CD14-positive monocyte (primary cell): Measurements from ENCODE around the gene PLXNB1. TPM values are rescaled to one million over a fixed set of nuclear protein-coding genes. Genes with fewer than 3 reads are reported as not detected.

Experiments
- DNase-seq, 3 donors: peaks; one replicate each; pipeline ENCODE4 v3.0.0-alpha.2; 2011 to 2022
- H2AFZ ChIP-seq: 2 replicates; pipeline ENCODE4 v1.6.0; 2012; ENCODE audit warnings: mild to moderate bottlenecking, low read depth, low read length, inconsistent platforms; ENCODE audit not compliant: insufficient read depth, poor library complexity, severe bottlenecking
- H3K27ac ChIP-seq, 2 donors: 1 replicate in 1 of 2; 2 replicates in 1 of 2; pipeline ENCODE4 v1.5.1; 2012 to 2013; ENCODE audit warnings: low read length in 2 of 2, control low read depth in 1 of 2, inconsistent platforms in 1 of 2, low read depth in 1 of 2, mild to moderate bottlenecking in 1 of 2
- H3K27me3 ChIP-seq, 2 donors: one replicate each; pipeline versions ENCODE4 v1.6.0 to v1.6.1; 2011 to 2013; ENCODE audit warnings: low read length in 2 of 2; ENCODE audit not compliant: control insufficient read depth in 2 of 2, insufficient read depth in 2 of 2
- H3K36me3 ChIP-seq, 2 donors: replicated peaks in 1 of 2; 1 replicate in 1 of 2; 2 replicates in 1 of 2; pipeline versions ENCODE4 v1.5.1 to v1.6.1; 2012 to 2013; ENCODE audit warnings: low read length in 2 of 2, control low read depth in 1 of 2, inconsistent platforms in 1 of 2, mild to moderate bottlenecking in 1 of 2; ENCODE audit not compliant: insufficient read depth in 2 of 2, control insufficient read depth in 1 of 2
- H3K4me1 ChIP-seq, 2 donors: 1 replicate in 1 of 2; 2 replicates in 1 of 2; pipeline versions ENCODE4 v1.5.1 to v1.6.1; 2012 to 2013; ENCODE audit warnings: low read length in 2 of 2, control low read depth in 1 of 2, inconsistent platforms in 1 of 2, mild to moderate bottlenecking in 1 of 2, moderate library complexity in 1 of 2; ENCODE audit not compliant: insufficient read depth in 2 of 2, control insufficient read depth in 1 of 2
- H3K4me2 ChIP-seq: replicated peaks from 2 replicates; pipeline ENCODE3; 2012; ENCODE audit warnings: low read length, moderate library complexity, mild to moderate bottlenecking; ENCODE audit not compliant: poor library complexity, severe bottlenecking; ENCODE audit errors: extremely low read depth
- H3K4me3 ChIP-seq, 3 experiments: fragments of 200-600 bp in 1 of 3; sonication (generic) in 1 of 3; replicated peaks in 1 of 3; 1 replicate in 2 of 3; 2 replicates in 1 of 3; pipeline ENCODE4 v1.5.1; 2011 to 2013; ENCODE audit warnings: low read length in 3 of 3, mild to moderate bottlenecking in 3 of 3, control low read depth in 2 of 3, low read depth in 2 of 3, inconsistent platforms in 1 of 3, moderate library complexity in 1 of 3
- H3K79me2 ChIP-seq: 2 replicates; pipeline ENCODE4 v1.6.0; 2012; ENCODE audit warnings: mild to moderate bottlenecking, control low read depth, inconsistent platforms, low read length, moderate library complexity; ENCODE audit not compliant: insufficient read depth
- H3K9ac ChIP-seq: 2 replicates; pipeline ENCODE4 v1.6.0; 2017; ENCODE audit warnings: low read length, mild to moderate bottlenecking; ENCODE audit not compliant: insufficient read depth, poor library complexity, severe bottlenecking
- H3K9me3 ChIP-seq, 2 donors: replicated peaks in 1 of 2; 1 replicate in 1 of 2; 2 replicates in 1 of 2; pipeline versions ENCODE4 v1.5.1 to v1.6.1; 2012 to 2013; ENCODE audit warnings: low read length in 2 of 2, control low read depth in 1 of 2; ENCODE audit not compliant: control insufficient read depth in 1 of 2, insufficient read depth in 1 of 2
- H4K20me1 ChIP-seq: 2 replicates; pipeline ENCODE4 v1.6.0; 2012; ENCODE audit warnings: mild to moderate bottlenecking, low read length, control low read depth, moderate library complexity; ENCODE audit not compliant: insufficient read depth
- H3K27ac Mint-ChIP-seq, 7 donors: one replicate each; pipeline ENCODE4 v1.8.0; 2020; ENCODE audit warnings: mild to moderate bottlenecking in 7 of 7, mixed read lengths in 7 of 7, moderate library complexity in 6 of 7, inconsistent platforms in 2 of 7
- H3K27me3 Mint-ChIP-seq, 3 donors: one replicate each; pipeline ENCODE4 v1.8.0; 2021 to 2022; ENCODE audit warnings: low read depth in 3 of 3, mild to moderate bottlenecking in 3 of 3, mixed read lengths in 3 of 3, moderate library complexity in 3 of 3, inconsistent platforms in 1 of 3
- H3K36me3 Mint-ChIP-seq, 2 donors: one replicate each; pipeline ENCODE4 v1.8.0; 2020; ENCODE audit warnings: mixed read lengths in 2 of 2, inconsistent platforms in 1 of 2, mild to moderate bottlenecking in 1 of 2
- H3K4me1 Mint-ChIP-seq: one replicate; pipeline ENCODE4 v1.8.0; 2020; ENCODE audit warnings: mild to moderate bottlenecking, mixed read lengths
- H3K4me3 Mint-ChIP-seq, 2 donors: one replicate each; pipeline ENCODE4 v1.8.0; 2020; ENCODE audit warnings: mild to moderate bottlenecking in 2 of 2, mixed read lengths in 2 of 2, moderate library complexity in 1 of 2
- H3K9me3 Mint-ChIP-seq, 7 donors: one replicate each; pipeline ENCODE4 v1.8.0; 2020 to 2022; ENCODE audit warnings: mixed read lengths in 7 of 7, mild to moderate bottlenecking in 6 of 7, moderate library complexity in 6 of 7, inconsistent platforms in 2 of 7
- WGBS: methylation state at CpG from one replicate; pipeline ENCODE4 v1.1.5; 2013; ENCODE audit warnings: missing lambda C conversion rate; ENCODE audit not compliant: insufficient coverage; 5-methylcytosine and 5-hydroxymethylcytosine counted together
- intact Hi-C, 2 donors: fragments of 100-400 bp; cut with micrococcal nuclease; formaldehyde crosslinking; loops; one replicate each; pipeline versions ENCODE4 v1.15.0 to v1.15.1; 2023
- polyA plus RNA-seq, 3 donors: library from polyadenylated mRNA; depleted of rRNA in 1 of 3; unstranded in 2 of 3; stranded (reverse) in 1 of 3; fragments of 300-500 nt in 2 of 3; fragments of >200 nt in 1 of 3; fragmentation: Illumina TruSeq in 2 of 3; gene quantifications; 1 replicate in 2 of 3; 2 replicates in 1 of 3; pipeline ENCODE4 v1.2.3, GENCODE V29; 2012 to 2021
- TF ChIP-seq, protein P1 (sequence below): fragments of 200-600 bp; IDR thresholded peaks from one replicate; pipeline ENCODE4 v1.8.0; 2022; ENCODE audit warnings: antibody characterized with exemption, mild to moderate bottlenecking

The PLXNB1 gene
- polyA plus RNA-seq, 3 donors = 0.14 to 4.3 TPM; not detected in 1

DNA sequence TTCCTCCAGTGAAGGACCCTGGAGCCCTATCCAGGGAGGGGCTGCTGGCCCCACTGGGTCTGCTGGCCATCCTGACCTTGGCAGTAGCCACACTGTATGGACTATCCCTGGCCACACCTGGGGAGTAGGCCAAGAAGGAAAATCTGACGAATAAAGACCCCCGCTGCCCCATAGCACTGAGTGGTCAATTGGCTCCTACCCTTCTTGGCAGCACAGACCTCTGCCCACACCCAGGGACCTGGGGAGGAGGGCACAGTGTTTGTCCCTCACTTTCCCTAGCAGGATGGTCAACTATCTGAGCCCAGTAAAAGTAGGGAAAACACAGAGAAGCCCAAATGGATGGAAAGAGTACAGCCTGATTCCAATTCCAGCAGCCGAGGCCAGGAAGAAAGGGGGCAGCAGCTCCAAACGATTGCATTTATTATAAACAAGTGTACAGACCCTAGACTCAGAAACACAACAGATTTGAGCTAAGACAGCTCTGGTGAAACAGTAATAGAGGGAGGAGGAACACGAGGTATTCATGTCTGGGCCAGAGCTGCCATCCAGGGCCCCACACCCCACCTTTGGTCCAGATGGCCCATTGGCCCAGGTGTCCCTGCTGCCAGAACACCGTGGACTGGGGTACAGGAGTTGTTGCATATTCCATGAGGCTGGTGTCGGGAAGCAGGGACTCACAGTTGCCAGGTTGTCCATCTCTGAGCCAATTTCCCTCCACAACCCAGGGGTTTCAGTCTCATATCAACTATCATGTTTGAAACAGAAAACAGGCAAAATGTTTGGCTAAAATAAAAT, 37.8 kb upstream of the PLXNB1 start:
- Mint-ChIP-seq H3K27ac (peak overlapping the region; percentile 100), H3K4me3 (peak overlapping the region; percentile 86 to 94), H3K36me3 (peaks cover 27 to 50% of the 10 kb centered on the region in 2 donors), H3K27me3 (peaks cover 0 to 2% (median 0%) of the 10 kb centered on the region in 3 donors), H3K9me3 (no peaks in the 10 kb centered on the region), H3K4me1 (peaks cover 53% of the 10 kb centered on the region)
- peaks cover 36 to 44% of the 10 kb centered on the region in 2 donors for H3K36me3 ChIP-seq
- peak overlapping the region; percentile 97 for H3K4me2 ChIP-seq
- TF ChIP-seq, protein P1, sequence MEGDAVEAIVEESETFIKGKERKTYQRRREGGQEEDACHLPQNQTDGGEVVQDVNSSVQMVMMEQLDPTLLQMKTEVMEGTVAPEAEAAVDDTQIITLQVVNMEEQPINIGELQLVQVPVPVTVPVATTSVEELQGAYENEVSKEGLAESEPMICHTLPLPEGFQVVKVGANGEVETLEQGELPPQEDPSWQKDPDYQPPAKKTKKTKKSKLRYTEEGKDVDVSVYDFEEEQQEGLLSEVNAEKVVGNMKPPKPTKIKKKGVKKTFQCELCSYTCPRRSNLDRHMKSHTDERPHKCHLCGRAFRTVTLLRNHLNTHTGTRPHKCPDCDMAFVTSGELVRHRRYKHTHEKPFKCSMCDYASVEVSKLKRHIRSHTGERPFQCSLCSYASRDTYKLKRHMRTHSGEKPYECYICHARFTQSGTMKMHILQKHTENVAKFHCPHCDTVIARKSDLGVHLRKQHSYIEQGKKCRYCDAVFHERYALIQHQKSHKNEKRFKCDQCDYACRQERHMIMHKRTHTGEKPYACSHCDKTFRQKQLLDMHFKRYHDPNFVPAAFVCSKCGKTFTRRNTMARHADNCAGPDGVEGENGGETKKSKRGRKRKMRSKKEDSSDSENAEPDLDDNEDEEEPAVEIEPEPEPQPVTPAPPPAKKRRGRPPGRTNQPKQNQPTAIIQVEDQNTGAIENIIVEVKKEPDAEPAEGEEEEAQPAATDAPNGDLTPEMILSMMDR = no peak
- H3K4me3 ChIP-seq = peak overlapping the region; percentile 55 to 91 (median 74)
- H3K9ac ChIP-seq = peak overlapping the region; percentile 99
- H3K79me2 ChIP-seq = peaks cover 68% of the 10 kb centered on the region
- peaks cover 11% of the 10 kb centered on the region for H4K20me1 ChIP-seq
- H3K27me3 ChIP-seq = no peaks in the 10 kb centered on the region
- DNase-seq = no peak
- H3K9me3 ChIP-seq = no peaks in the 10 kb centered on the region
- WGBS = 75% methylated on average over 1 of the region's 7 CpGs
- H2AFZ ChIP-seq = no peak overlapping the region
- H3K27ac ChIP-seq = peak overlapping the region; percentile 97 to 100
- intact Hi-C loops = loop anchor here (5.0 to 10.0 kb wide), 3 partner anchors 80 to 217 kb away; partner anchors contain the start of genes SLC26A6 (in 2 of the 2) and NCKIPSD (in 1 of the 2)
- peaks cover 66 to 70% of the 10 kb centered on the region in 2 donors for H3K4me1 ChIP-seq

DNA sequence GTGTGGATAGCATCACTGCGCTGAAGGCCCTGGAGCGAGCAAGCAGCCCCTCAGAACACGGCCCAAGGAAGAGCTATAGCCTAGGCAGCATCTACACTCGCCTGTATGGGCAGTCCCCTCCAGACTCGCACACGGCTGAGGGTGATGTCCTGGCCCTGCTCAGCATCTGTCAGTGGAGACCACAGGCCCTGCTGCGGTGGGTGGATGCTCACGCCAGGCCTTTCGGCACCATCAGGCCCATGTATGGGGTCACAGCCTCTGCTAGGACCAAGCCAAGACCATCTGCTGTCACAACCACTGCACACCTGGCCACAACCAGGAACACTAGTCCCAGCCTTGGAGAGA, 37.2 kb upstream of the PLXNB1 start:
- no peaks in the 10 kb centered on the region for H3K9me3 ChIP-seq
- H3K4me3 ChIP-seq = peak overlapping the region; percentile 55 to 91 (median 74)
- Mint-ChIP-seq H3K4me1 (peaks cover 53% of the 10 kb centered on the region), H3K9me3 (no peaks in the 10 kb centered on the region), H3K4me3 (peak overlapping the region; percentile 86 to 94), H3K27me3 (peaks cover 0 to 2% (median 0%) of the 10 kb centered on the region in 3 donors), H3K27ac (peak overlapping the region; percentile 100), H3K36me3 (peaks cover 27 to 51% of the 10 kb centered on the region in 2 donors)
- intact Hi-C loops = loop anchor here (5.0 to 10.0 kb wide), 3 partner anchors 80 to 218 kb away; partner anchors contain the start of genes SLC26A6 (in 2 of the 2) and NCKIPSD (in 1 of the 2)
- H3K4me2 ChIP-seq = peak overlapping the region; percentile 97
- TF ChIP-seq, protein P1 = no peak
- H3K9ac ChIP-seq = peak overlapping the region; percentile 99
- no peak overlapping the region for H2AFZ ChIP-seq
- H3K36me3 ChIP-seq = peaks cover 36 to 44% of the 10 kb centered on the region in 2 donors
- peaks cover 63% of the 10 kb centered on the region for H3K79me2 ChIP-seq
- peaks cover 11% of the 10 kb centered on the region for H4K20me1 ChIP-seq
- peaks cover 62 to 64% of the 10 kb centered on the region in 2 donors for H3K4me1 ChIP-seq
- H3K27me3 ChIP-seq = no peaks in the 10 kb centered on the region
- no peak for DNase-seq
- 88% methylated on average over 9 of the region's 9 CpGs for WGBS
- H3K27ac ChIP-seq = peak overlapping the region; percentile 97 to 100
